ENCODE measurements around the gene F13A1. TPM values are rescaled to one million over a fixed set of nuclear protein-coding genes. Genes with fewer than 3 reads are reported as not detected.

The F13A1 gene
- total RNA-seq, 4 donors from 2014 or later: 0.87 to 104 (median 37.3) TPM

- WGBS, 2 donors: 62 to 66% methylated on average over 4 of the region's 4 CpGs
These were observed 30.2 kb upstream of the F13A1 start for GRCh38 chr6:6350696-6351095.

GRCh38 chr6:6348256-6348655 is 27.8 kb upstream of the F13A1 start:
- 62 to 81% methylated on average over 5 of the region's 5 CpGs for whole genome bisulfite sequencing, 2 donors
- DNase-seq: no peak
- no peak overlapping the region for H3K4me3 ChIP-seq
- intact Hi-C loops (cut with DNase I): no loop called here
- H3K27me3 ChIP-seq: peaks cover 0 to 1% (median 0%) of the 10 kb centered on the region in 4 donors
- no peak for TF ChIP-seq POLR2A (IDR thresholded peaks at IDR 0.05)
- TF ChIP-seq CTCF (IDR thresholded peaks at IDR 0.05): no peak
- no peaks in the 10 kb centered on the region for H3K4me1 ChIP-seq
- no peak overlapping the region for H3K27ac ChIP-seq
- H3K36me3 ChIP-seq: no peaks in the 10 kb centered on the region
- no peaks in the 10 kb centered on the region for H3K9me3 ChIP-seq

More at GRCh38 chr6:6350696-6351095, 30.2 kb upstream of the F13A1 start:
- H3K4me1 ChIP-seq: no peaks in the 10 kb centered on the region
- no peak overlapping the region for H3K4me3 ChIP-seq
- no peaks in the 10 kb centered on the region for H3K9me3 ChIP-seq
- H3K27me3 ChIP-seq: peaks cover 0 to 4% (median 0%) of the 10 kb centered on the region in 4 donors
- no peaks in the 10 kb centered on the region for H3K36me3 ChIP-seq
- intact Hi-C loops (cut with DNase I): no loop called here
- DNase-seq: no peak
- no peak overlapping the region for H3K27ac ChIP-seq
- TF ChIP-seq POLR2A (IDR thresholded peaks at IDR 0.05) (no peak), CTCF (IDR thresholded peaks at IDR 0.05) (no peak)

- Histone ChIP-seq H3K4me3 (no peak overlapping the region), H3K36me3 (no peaks in the 10 kb centered on the region), H3K27ac (no peak overlapping the region), H3K27me3 (peaks cover 0 to 4% (median 0%) of the 10 kb centered on the region in 4 donors), H3K4me1 (no peaks in the 10 kb centered on the region), H3K9me3 (no peaks in the 10 kb centered on the region)
- 54 to 64% methylated on average over 3 of the region's 3 CpGs for WGBS, 2 donors
- TF ChIP-seq POLR2A (IDR thresholded peaks at IDR 0.05): no peak
- intact Hi-C loops (cut with DNase I): no loop called here
- no peak for DNase-seq
These were observed 26.1 kb upstream of the F13A1 start for GRCh38 chr6:6346427-6347023.

- TF ChIP-seq POLR2A (IDR thresholded peaks at IDR 0.05) (no peak), CTCF (IDR thresholded peaks at IDR 0.05) (no peak)
- Histone ChIP-seq H3K9me3 (no peaks in the 10 kb centered on the region), H3K4me3 (no peak overlapping the region), H3K4me1 (peaks cover 0 to 5% (median 0%) of the 10 kb centered on the region in 3 donors), H3K27ac (no peak overlapping the region), H3K36me3 (no peaks in the 10 kb centered on the region), H3K27me3 (peaks cover 0 to under 1% (median 0%) of the 10 kb centered on the region in 4 donors)
- 74 to 79% methylated on average over 1 of the region's 1 CpG for WGBS, 2 donors
- DNase-seq: no peak
- intact Hi-C loops (cut with DNase I): no loop called here
These were observed 13.0 kb upstream of the F13A1 start for GRCh38 chr6:6333501-6333900.

- Histone ChIP-seq H3K27me3 (peaks cover 0 to 3% (median 0%) of the 10 kb centered on the region in 4 donors), H3K9me3 (no peaks in the 10 kb centered on the region), H3K4me3 (no peak overlapping the region), H3K36me3 (no peaks in the 10 kb centered on the region), H3K27ac (no peak overlapping the region), H3K4me1 (peaks cover 0 to 5% (median 0%) of the 10 kb centered on the region in 3 donors)
- no peak for DNase-seq
- 64 to 70% methylated on average over 3 of the region's 3 CpGs for WGBS, 2 donors
- no peak for TF ChIP-seq CTCF (IDR thresholded peaks at IDR 0.05)
- no peak for TF ChIP-seq POLR2A (IDR thresholded peaks at IDR 0.05)
- intact Hi-C loops (cut with DNase I): no loop called here
These were observed 12.4 kb upstream of the F13A1 start for GRCh38 chr6:6332811-6333244.
